HEK293 (cell line): ENCODE results near the gene C10orf67.
A peak's percentile ranks its signal among the peaks of the same experiment; 100 is the strongest.

ENCODE experiments used
- CTCF ChIA-PET: fragments of 350-600 bp; formaldehyde crosslinking; extraction: SDS; loops from one replicate; lab custom pipeline; 2021; ENCODE audit warnings: antibody characterized with exemption; lab: Yijun Ruan, JAX
- POLR2A ChIA-PET: fragments of 300-600 bp; formaldehyde crosslinking; extraction: SDS; loops from one replicate; lab custom pipeline; 2020; ENCODE audit warnings: antibody characterized with exemption, inconsistent platforms; lab: Yijun Ruan, JAX
- H3K27ac ChIP-seq: fragments of 200-500 bp; sonication (Bioruptor generic); 2 replicates; pipeline ENCODE4 v1.5.1; 2014; ENCODE audit warnings: low read depth, low read length, control low read depth, inconsistent platforms; ENCODE audit errors: extremely low read depth
- H3K36me3 ChIP-seq, 2 experiments: fragments of 200-500 bp in 1 of 2; sonication (Bioruptor generic) in 1 of 2; 1 replicate in 1 of 2; 2 replicates in 1 of 2; pipeline ENCODE4 v1.5.1; 2014 to 2017; ENCODE audit warnings: inconsistent platforms in 2 of 2, low read length in 2 of 2; ENCODE audit not compliant: control insufficient read depth in 2 of 2, insufficient read depth in 1 of 2
- H3K4me1 ChIP-seq: fragments of 200-500 bp; sonication (Bioruptor generic); 2 replicates; pipeline ENCODE4 v1.5.1; 2014; ENCODE audit warnings: mild to moderate bottlenecking, low read length, inconsistent platforms; ENCODE audit not compliant: control insufficient read depth, insufficient read depth
- H3K4me3 ChIP-seq: 2 replicates; pipeline ENCODE4 v1.5.1; 2011; ENCODE audit warnings: low read depth, mild to moderate bottlenecking, control low read depth, low read length, moderate library complexity
- H3K9me3 ChIP-seq: fragments of 200-500 bp; sonication (Bioruptor generic); 2 replicates; pipeline ENCODE4 v1.5.1; 2014; ENCODE audit warnings: low read depth, low read length, inconsistent platforms; ENCODE audit not compliant: control insufficient read depth, insufficient read depth
- GLIS1 ChIP-seq: fragments of 450-650 bp; formaldehyde crosslinking; IDR thresholded peaks from 2 replicates; pipeline ENCODE4 v1.5.1; 2016; ENCODE audit warnings: missing biosample characterization, missing genetic modification characterization
- KLF16 ChIP-seq: fragments of 450-650 bp; formaldehyde crosslinking; IDR thresholded peaks from 2 replicates; pipeline ENCODE4 v1.5.1; 2017; ENCODE audit warnings: missing biosample characterization, missing genetic modification characterization
- PRDM10 ChIP-seq: fragments of 450-650 bp; formaldehyde crosslinking; IDR thresholded peaks from 2 replicates; pipeline ENCODE4 v1.5.1; 2016; ENCODE audit warnings: missing biosample characterization, missing genetic modification characterization
- RBAK ChIP-seq: fragments of 450-650 bp; formaldehyde crosslinking; IDR thresholded peaks from 2 replicates; pipeline ENCODE4 v1.5.1; 2016; ENCODE audit warnings: missing biosample characterization, missing genetic modification characterization
- SETDB1 ChIP-seq: IDR thresholded peaks from one replicate; pipeline ENCODE4 v1.6.1; 2017; ENCODE audit warnings: mild to moderate bottlenecking, low read length, moderate library complexity, mixed read lengths; ENCODE audit not compliant: insufficient read length
- ZBTB17 ChIP-seq: fragments of 450-650 bp; formaldehyde crosslinking; IDR thresholded peaks from 2 replicates; pipeline ENCODE4 v1.5.1; 2016; ENCODE audit warnings: missing biosample characterization, missing genetic modification characterization
- ZBTB8A ChIP-seq: fragments of 450-650 bp; formaldehyde crosslinking; IDR thresholded peaks from 2 replicates; pipeline ENCODE4 v1.5.1; 2016; ENCODE audit warnings: missing biosample characterization, missing genetic modification characterization
- ZFP37 ChIP-seq: fragments of 450-650 bp; formaldehyde crosslinking; IDR thresholded peaks from 2 replicates; pipeline ENCODE4 v1.5.1; 2016; ENCODE audit warnings: missing biosample characterization, missing genetic modification characterization
- ZFP41 ChIP-seq: fragments of 450-650 bp; formaldehyde crosslinking; IDR thresholded peaks from 2 replicates; pipeline ENCODE4 v1.5.1; 2016; ENCODE audit warnings: missing biosample characterization, missing genetic modification characterization, borderline replicate concordance
- ZNF146 ChIP-seq: fragments of 450-650 bp; formaldehyde crosslinking; IDR thresholded peaks from 2 replicates; pipeline ENCODE4 v1.5.1; 2016; ENCODE audit warnings: missing biosample characterization, missing genetic modification characterization
- ZNF16 ChIP-seq: fragments of 450-650 bp; formaldehyde crosslinking; IDR thresholded peaks from 2 replicates; pipeline ENCODE4 v1.5.1; 2016; ENCODE audit warnings: low read depth, missing biosample characterization, missing genetic modification characterization
- ZNF26 ChIP-seq: fragments of 450-650 bp; formaldehyde crosslinking; IDR thresholded peaks from 2 replicates; pipeline ENCODE4 v1.5.1; 2016; ENCODE audit warnings: missing biosample characterization, missing genetic modification characterization
- ZNF311 ChIP-seq: fragments of 450-650 bp; formaldehyde crosslinking; IDR thresholded peaks from 2 replicates; pipeline ENCODE4 v1.5.1; 2017; ENCODE audit warnings: missing biosample characterization, missing genetic modification characterization, borderline replicate concordance
- ZNF341 ChIP-seq: fragments of 450-650 bp; formaldehyde crosslinking; IDR thresholded peaks from 2 replicates; pipeline ENCODE4; 2016; ENCODE audit warnings: low read depth, missing biosample characterization, missing genetic modification characterization
- ZNF48 ChIP-seq: fragments of 450-650 bp; formaldehyde crosslinking; IDR thresholded peaks from 2 replicates; pipeline ENCODE4 v1.5.1; 2016; ENCODE audit warnings: missing biosample characterization, missing genetic modification characterization
- ZNF529 ChIP-seq: fragments of 450-650 bp; formaldehyde crosslinking; IDR thresholded peaks from 2 replicates; pipeline ENCODE4 v1.5.1; 2017; ENCODE audit warnings: missing genetic modification characterization, missing biosample characterization; ENCODE audit not compliant: insufficient replicate concordance
- ZNF558 ChIP-seq: fragments of 450-650 bp; formaldehyde crosslinking; IDR thresholded peaks from 2 replicates; pipeline ENCODE4 v1.5.1; 2016; ENCODE audit warnings: missing biosample characterization, missing genetic modification characterization
- ZNF664 ChIP-seq: fragments of 450-650 bp; formaldehyde crosslinking; IDR thresholded peaks from 2 replicates; pipeline ENCODE4 v1.5.1; 2016; ENCODE audit warnings: missing biosample characterization, missing genetic modification characterization
- ZNF707 ChIP-seq: fragments of 450-650 bp; formaldehyde crosslinking; IDR thresholded peaks from 2 replicates; pipeline ENCODE4 v1.5.1; 2016; ENCODE audit warnings: missing biosample characterization, missing genetic modification characterization
- ZNF776 ChIP-seq: fragments of 450-650 bp; formaldehyde crosslinking; IDR thresholded peaks from 2 replicates; pipeline ENCODE4 v1.5.0; 2017; ENCODE audit warnings: missing biosample characterization, missing genetic modification characterization, borderline replicate concordance
- ZNF785 ChIP-seq: fragments of 450-650 bp; formaldehyde crosslinking; IDR thresholded peaks from 2 replicates; pipeline ENCODE4 v1.5.1; 2016; ENCODE audit warnings: missing biosample characterization, missing genetic modification characterization
- TF ChIP-seq, protein P1 (sequence below): fragments of 450-650 bp; formaldehyde crosslinking; IDR thresholded peaks from 2 replicates; pipeline ENCODE4 v1.5.1; 2017; ENCODE audit warnings: missing biosample characterization, missing genetic modification characterization
- TF ChIP-seq, protein P2 (sequence below): fragments of 450-650 bp; formaldehyde crosslinking; IDR thresholded peaks from 2 replicates; pipeline ENCODE4 v1.5.1; 2016; ENCODE audit warnings: missing biosample characterization, missing genetic modification characterization

The C10orf67 gene

GRCh38 chr10:23198940-23199767, 145.4 kb downstream of the C10orf67 start (continued):
- TF ChIP-seq, protein P1, sequence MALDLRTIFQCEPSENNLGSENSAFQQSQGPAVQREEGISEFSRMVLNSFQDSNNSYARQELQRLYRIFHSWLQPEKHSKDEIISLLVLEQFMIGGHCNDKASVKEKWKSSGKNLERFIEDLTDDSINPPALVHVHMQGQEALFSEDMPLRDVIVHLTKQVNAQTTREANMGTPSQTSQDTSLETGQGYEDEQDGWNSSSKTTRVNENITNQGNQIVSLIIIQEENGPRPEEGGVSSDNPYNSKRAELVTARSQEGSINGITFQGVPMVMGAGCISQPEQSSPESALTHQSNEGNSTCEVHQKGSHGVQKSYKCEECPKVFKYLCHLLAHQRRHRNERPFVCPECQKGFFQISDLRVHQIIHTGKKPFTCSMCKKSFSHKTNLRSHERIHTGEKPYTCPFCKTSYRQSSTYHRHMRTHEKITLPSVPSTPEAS (tag by site-specific recombination), result no peak
- TF ChIP-seq ZBTB8A (tag by site-specific recombination), result no peak

- Histone ChIP-seq H3K4me3 (peak overlapping the region; percentile 17), H3K36me3 (no peaks in the 10 kb centered on the region), H3K27ac (no peak overlapping the region), H3K9me3 (no peaks in the 10 kb centered on the region)
- no peak for TF ChIP-seq ZNF558 (tag by site-specific recombination)
- TF ChIP-seq ZBTB8A (tag by site-specific recombination), result no peak
- no peak for TF ChIP-seq ZFP37 (tag by site-specific recombination)
- no peak for TF ChIP-seq SETDB1
- no peak for TF ChIP-seq ZNF707 (tag by site-specific recombination)
- no peak for TF ChIP-seq RBAK (tag by site-specific recombination)
- no peak for TF ChIP-seq KLF16 (tag by site-specific recombination)
- no peak for TF ChIP-seq PRDM10 (tag by site-specific recombination)
- TF ChIP-seq ZNF776, result no peak
- no peak for TF ChIP-seq GLIS1 (tag by site-specific recombination)
- no peak for TF ChIP-seq ZNF48 (tag by site-specific recombination)
- TF ChIP-seq, all 188 proteins: peak for 0
- POLR2A ChIA-PET, result no interaction called here
- CTCF ChIA-PET, result no interaction called here
- H3K4me1 ChIP-seq, result no peaks in the 10 kb centered on the region; the same call in 1 of the 2 replicates
These were observed 146.0 kb downstream of the C10orf67 start for GRCh38 chr10:23198610-23198939.

DNA sequence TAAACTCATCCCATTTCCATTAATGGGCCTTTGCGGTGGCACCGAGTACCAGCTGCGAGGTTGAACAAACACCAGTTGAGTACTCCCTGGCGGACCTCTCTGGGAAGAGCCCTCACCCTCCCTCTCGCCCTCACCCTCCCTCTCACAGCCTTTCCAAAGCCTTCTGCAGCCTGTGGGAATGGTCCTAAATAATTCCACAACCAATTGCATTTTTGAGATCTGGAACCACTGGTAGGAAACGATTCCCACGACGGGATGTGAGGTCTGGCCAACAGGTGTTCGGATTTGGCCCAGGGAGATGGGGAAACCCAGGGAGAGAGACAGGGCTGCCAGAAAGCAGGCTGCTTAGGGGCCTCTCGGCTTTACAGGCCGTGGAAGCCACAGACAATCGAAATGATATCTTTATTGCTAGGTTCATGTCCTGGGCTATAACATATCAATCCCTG, 147.2 kb downstream of the C10orf67 start:
- TF ChIP-seq ZNF785 (tag by site-specific recombination), result no peak
- TF ChIP-seq, protein P2, sequence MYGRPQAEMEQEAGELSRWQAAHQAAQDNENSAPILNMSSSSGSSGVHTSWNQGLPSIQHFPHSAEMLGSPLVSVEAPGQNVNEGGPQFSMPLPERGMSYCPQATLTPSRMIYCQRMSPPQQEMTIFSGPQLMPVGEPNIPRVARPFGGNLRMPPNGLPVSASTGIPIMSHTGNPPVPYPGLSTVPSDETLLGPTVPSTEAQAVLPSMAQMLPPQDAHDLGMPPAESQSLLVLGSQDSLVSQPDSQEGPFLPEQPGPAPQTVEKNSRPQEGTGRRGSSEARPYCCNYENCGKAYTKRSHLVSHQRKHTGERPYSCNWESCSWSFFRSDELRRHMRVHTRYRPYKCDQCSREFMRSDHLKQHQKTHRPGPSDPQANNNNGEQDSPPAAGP, result peak; percentile 78
- POLR2A ChIA-PET, result no interaction called here
- CTCF ChIA-PET, result no interaction called here
- H3K4me1 ChIP-seq, result no peaks in the 10 kb centered on the region; the same call in 1 of the 2 replicates
- no peak overlapping the region for H3K27ac ChIP-seq
- no peak overlapping the region for H3K4me3 ChIP-seq
- no peaks in the 10 kb centered on the region for H3K9me3 ChIP-seq
- no peaks in the 10 kb centered on the region for H3K36me3 ChIP-seq

DNA sequence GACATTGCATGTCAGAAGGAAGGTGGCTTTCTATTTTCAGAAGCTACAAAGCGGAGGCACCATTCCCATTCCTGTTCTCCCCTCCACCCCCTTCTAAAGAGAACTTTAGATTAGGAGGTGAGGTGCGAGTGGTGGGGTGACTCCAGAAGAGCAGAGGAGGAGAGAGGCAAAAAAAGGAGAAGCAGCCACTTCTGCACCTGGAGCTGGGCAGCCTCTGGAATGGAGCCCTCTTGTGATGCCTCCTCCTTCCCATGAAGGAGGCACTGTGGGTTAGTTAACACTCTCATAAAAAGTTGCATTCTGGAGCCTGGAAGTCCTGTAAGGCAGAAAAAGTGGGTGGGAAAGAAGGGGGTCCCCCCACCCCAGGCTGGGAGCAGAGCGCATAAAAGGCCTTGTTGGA, 147.7 kb downstream of the C10orf67 start:
- ChIA-PET POLR2A (no interaction called here), CTCF (no interaction called here)
- Histone ChIP-seq H3K27ac (no peak overlapping the region), H3K9me3 (no peaks in the 10 kb centered on the region), H3K36me3 (no peaks in the 10 kb centered on the region), H3K4me3 (no peak overlapping the region), H3K4me1 (no peaks in the 10 kb centered on the region; the same call in 1 of the 2 replicates)
- TF ChIP-seq ZNF16 (tag by site-specific recombination) (no peak), ZNF26 (no peak), ZNF311 (tag by site-specific recombination) (no peak), ZNF529 (tag by site-specific recombination) (no peak), ZNF341 (tag by site-specific recombination) (no peak), ZNF558 (tag by site-specific recombination) (no peak), ZBTB17 (tag by site-specific recombination) (no peak), ZNF664 (tag by site-specific recombination) (no peak), ZFP41 (no peak), ZNF146 (tag by site-specific recombination) (no peak)
